Spleen (tissue), 7 donors: Measurements from ENCODE around the gene SERPINB5.

Experiments used
- CTCF ChIP-seq, 11 experiments: fragments of 200-600 bp in 7 of 11; fragments of 450-650 bp in 4 of 11; sonication (generic) in 4 of 11; IDR thresholded peaks in 8 of 11; conservative IDR thresholded peaks in 3 of 11; 1 replicate in 7 of 11; 2 replicates in 4 of 11; pipeline versions ENCODE4 v1.4.0 to v1.8.0; 2016 to 2021; ENCODE audit warnings: antibody characterized with exemption in 11 of 11, inconsistent platforms in 4 of 11, mild to moderate bottlenecking in 1 of 11
- POLR2A ChIP-seq, 3 donors: fragments of 450-650 bp; IDR thresholded peaks; one replicate each; pipeline ENCODE4 v1.5.1; 2017; ENCODE audit warnings: antibody characterized with exemption in 3 of 3, mild to moderate bottlenecking in 1 of 3
- donor health status: DM: no; HTN: no; CAD: no; lungs with moderate emphysema.
- donor health status: DM: no; HTN: no; CAD: no.
- donor health status: DM: no; HTN: no; CAD: no.

GRCh38 chr18:63445037-63445436 lies 31.7 kb upstream of the SERPINB5 start:
- no peak for TF ChIP-seq POLR2A (IDR thresholded peaks at IDR 0.05)
- no peak for TF ChIP-seq CTCF (IDR thresholded peaks at IDR 0.05 in 8 of 11, conservative IDR thresholded peaks at IDR 0.05 in 3 of 11)
